Activated B cell treated with CpG ODN at 0.5 μM for 24 hours (primary cell): ENCODE results near the gene SHISA9. TPM values are rescaled to one million over a fixed set of nuclear protein-coding genes. Genes with fewer than 3 reads are reported as not detected.

ENCODE experiments used
- ATAC-seq: fragments of 200-7000 bp; cut with Tn5 transposase; one replicate; pipeline ENCODE4 v1.10.0; 2021; ENCODE audit warnings: low read depth, mild to moderate bottlenecking, moderate library complexity
- CTCF ChIA-PET: fragments of 350-600 bp; sonication (Branson Sonifier 250); formaldehyde crosslinking; loops from one replicate; lab custom pipeline; 2021; ENCODE audit warnings: antibody characterized with exemption; lab: Charles Lee
- POLR2A ChIA-PET: fragments of 350-600 bp; sonication (Branson Sonifier 250); formaldehyde crosslinking; loops from one replicate; lab custom pipeline; 2021; ENCODE audit warnings: antibody characterized with exemption; lab: Charles Lee
- DNase-seq: peaks from one replicate; pipeline ENCODE4 v3.0.0; 2022
- H3K27ac Mint-ChIP-seq: one replicate; pipeline ENCODE4 v1.8.0; 2020; ENCODE audit warnings: mixed read lengths
- H3K27me3 Mint-ChIP-seq: one replicate; pipeline ENCODE4 v1.8.0; 2021; ENCODE audit warnings: mixed read lengths
- H3K36me3 Mint-ChIP-seq: one replicate; pipeline ENCODE4 v1.8.0; 2021; ENCODE audit warnings: low read depth, mixed read lengths
- H3K4me1 Mint-ChIP-seq: one replicate; pipeline ENCODE4 v1.8.0; 2021; ENCODE audit warnings: mixed read lengths
- H3K4me3 Mint-ChIP-seq: one replicate; pipeline ENCODE4 v1.8.0; 2020; ENCODE audit warnings: mild to moderate bottlenecking, mixed read lengths
- H3K9me3 Mint-ChIP-seq: one replicate; pipeline ENCODE4 v1.8.0; 2020; ENCODE audit warnings: mixed read lengths
- CTCF ChIP-seq: fragments of 200-600 bp; IDR thresholded peaks from one replicate; pipeline ENCODE4 v1.8.0; 2022; ENCODE audit warnings: antibody characterized with exemption, mild to moderate bottlenecking
- intact Hi-C: fragments of 100-400 bp; cut with micrococcal nuclease; formaldehyde crosslinking; loops from one replicate; pipeline ENCODE4 v1.15.1; 2024
- total RNA-seq: library from RNA; stranded (reverse); gene quantifications from 2 replicates; pipeline ENCODE4 v1.2.3, GENCODE V29; 2022

SHISA9 gene
- total RNA-seq, 1 donor from 2014 or later = 0.07 TPM

GRCh38 chr16:13111747-13112146, 210.3 kb downstream of the SHISA9 start:
- no peak for TF ChIP-seq CTCF
- Mint-ChIP-seq H3K4me1 (no peaks in the 10 kb centered on the region), H3K4me3 (no peak overlapping the region), H3K9me3 (peaks cover 12% of the 10 kb centered on the region), H3K27ac (no peak overlapping the region), H3K36me3 (no peaks in the 10 kb centered on the region), H3K27me3 (no peaks in the 10 kb centered on the region)
- no peak for ATAC-seq
- DNase-seq = no peak
- POLR2A ChIA-PET = no interaction called here
- intact Hi-C loops = no loop called here
- CTCF ChIA-PET = no interaction called here

GRCh38 chr16:13113741-13114140, 212.3 kb downstream of the SHISA9 start:
- DNase-seq (no peak), ATAC-seq (no peak)
- no peaks in the 10 kb centered on the region for H3K27me3 Mint-ChIP-seq
- no peaks in the 10 kb centered on the region for H3K36me3 Mint-ChIP-seq
- no peak overlapping the region for H3K27ac Mint-ChIP-seq
- no peak overlapping the region for H3K4me3 Mint-ChIP-seq
- no peaks in the 10 kb centered on the region for H3K4me1 Mint-ChIP-seq
- no peak for TF ChIP-seq CTCF
- intact Hi-C loops = no loop called here
- ChIA-PET POLR2A (no interaction called here), CTCF (no interaction called here)
- H3K9me3 Mint-ChIP-seq = peaks cover 12% of the 10 kb centered on the region

- ChIA-PET POLR2A (no interaction called here), CTCF (no interaction called here)
- intact Hi-C loops = no loop called here
- TF ChIP-seq CTCF = no peak
- H3K4me1 Mint-ChIP-seq = no peaks in the 10 kb centered on the region
- DNase-seq (no peak), ATAC-seq (no peak)
- no peaks in the 10 kb centered on the region for H3K27me3 Mint-ChIP-seq
- H3K27ac Mint-ChIP-seq = no peak overlapping the region
- no peak overlapping the region for H3K4me3 Mint-ChIP-seq
- H3K9me3 Mint-ChIP-seq = peaks cover 12% of the 10 kb centered on the region
- no peaks in the 10 kb centered on the region for H3K36me3 Mint-ChIP-seq
Measured at GRCh38 chr16:13118091-13118490, 216.7 kb downstream of the SHISA9 start.

GRCh38 chr16:13120091-13120490, 218.7 kb downstream of the SHISA9 start:
- CTCF ChIA-PET = no interaction called here
- intact Hi-C loops = no loop called here
- no peaks in the 10 kb centered on the region for H3K27me3 Mint-ChIP-seq
- POLR2A ChIA-PET = no interaction called here
- no peaks in the 10 kb centered on the region for H3K4me1 Mint-ChIP-seq
- no peak overlapping the region for H3K27ac Mint-ChIP-seq
- H3K36me3 Mint-ChIP-seq = no peaks in the 10 kb centered on the region
- peaks cover 10% of the 10 kb centered on the region for H3K9me3 Mint-ChIP-seq
- ATAC-seq = no peak
- no peak for TF ChIP-seq CTCF
- no peak overlapping the region for H3K4me3 Mint-ChIP-seq
- no peak for DNase-seq

- CTCF ChIA-PET = no interaction called here
- no peak overlapping the region for H3K4me3 Mint-ChIP-seq
- ATAC-seq = no peak
Measured at GRCh38 chr16:13120557-13120956, 219.2 kb downstream of the SHISA9 start.

More at GRCh38 chr16:13120557-13120956, 219.2 kb downstream of the SHISA9 start:
- TF ChIP-seq CTCF = no peak
- no peak overlapping the region for H3K27ac Mint-ChIP-seq
- intact Hi-C loops = no loop called here
- peaks cover 7% of the 10 kb centered on the region for H3K9me3 Mint-ChIP-seq
- no peaks in the 10 kb centered on the region for H3K4me1 Mint-ChIP-seq
- no peak for DNase-seq
- POLR2A ChIA-PET = no interaction called here
- H3K36me3 Mint-ChIP-seq = no peaks in the 10 kb centered on the region
- no peaks in the 10 kb centered on the region for H3K27me3 Mint-ChIP-seq
